Body of pancreas (tissue), 4 donors: Measurements from ENCODE around the gene PTGS1. TPM values are rescaled to one million over a fixed set of nuclear protein-coding genes. Genes with fewer than 3 reads are reported as not detected.

Experiments used
- ATAC-seq: fragments of 150-250 bp; one replicate; pipeline ENCODE4 v1.9.1; 2016
- DNase-seq, 4 donors: peaks; one replicate each; pipeline ENCODE4 v3.0.0-alpha.2; 2019
- H3K27ac ChIP-seq, 4 donors: fragments of 200-600 bp; sonication (generic); 1 replicate in 3 of 4; 2 replicates in 1 of 4; pipeline versions ENCODE4 v1.5.1 to v1.6.1; 2016 to 2019; ENCODE audit warnings: mild to moderate bottlenecking in 1 of 4, mixed read lengths in 1 of 4, moderate library complexity in 1 of 4
- H3K27me3 ChIP-seq, 2 donors: fragments of 200-600 bp; sonication (generic); one replicate each; pipeline ENCODE4 v1.6.0; 2016; ENCODE audit warnings: mild to moderate bottlenecking in 1 of 2
- H3K36me3 ChIP-seq, 2 donors: fragments of 200-600 bp; sonication (generic); replicated peaks in 1 of 2; 2 replicates each; pipeline ENCODE4 v1.5.1; 2016; ENCODE audit warnings: low read depth in 2 of 2; ENCODE audit not compliant: insufficient read depth in 1 of 2
- H3K4me1 ChIP-seq: fragments of 200-600 bp; sonication (generic); one replicate; pipeline ENCODE4 v1.6.0; 2016
- H3K4me3 ChIP-seq, 2 donors: fragments of 200-600 bp; sonication (generic); 1 replicate in 1 of 2; 2 replicates in 1 of 2; pipeline ENCODE4 v1.5.1; 2016 to 2019
- H3K9me3 ChIP-seq, 3 donors: fragments of 200-600 bp; sonication (generic); 1 replicate in 2 of 3; 2 replicates in 1 of 3; pipeline ENCODE4 v1.5.1; 2016
- CTCF ChIP-seq, 7 experiments: fragments of 450-650 bp in 4 of 7; fragments of 200-600 bp in 3 of 7; sonication (generic) in 3 of 7; IDR thresholded peaks; one replicate each; pipeline ENCODE4 v1.5.1; 2016 to 2019; ENCODE audit warnings: antibody characterized with exemption in 7 of 7
- POLR2A ChIP-seq, 3 donors: fragments of 450-650 bp; IDR thresholded peaks; one replicate each; pipeline ENCODE4 v1.6.1; 2016; ENCODE audit warnings: antibody characterized with exemption in 3 of 3, mild to moderate bottlenecking in 2 of 3
- WGBS, 2 donors: methylation state at CpG; one replicate each; pipeline ENCODE4 v1.1.5; 2017; 5-methylcytosine and 5-hydroxymethylcytosine counted together
- intact Hi-C: fragments of 100-400 bp; cut with DNase I; formaldehyde crosslinking; loops from one replicate; pipeline ENCODE4 v1.15.1; 2023
- total RNA-seq, 2 donors: library from RNA; depleted of rRNA; stranded (reverse); fragments of >200 nt; gene quantifications; one replicate each; pipeline ENCODE4 v1.1.0, GENCODE V29; 2016

Gene PTGS1
- total RNA-seq, 2 donors from 2014 or later, result 2.1 to 3.0 TPM

GRCh38 chr9:122381206-122381950 lies 10.6 kb downstream of the PTGS1 start:
- whole genome bisulfite sequencing, 2 donors, result 82 to 83% methylated on average over 12 to 14 of the region's 14 CpGs
- H3K36me3 ChIP-seq, result no peaks in the 10 kb centered on the region
- DNase-seq (no peak), ATAC-seq (no peak)
- no peaks in the 10 kb centered on the region for H3K27me3 ChIP-seq
- intact Hi-C loops, result no loop called here
- H3K9me3 ChIP-seq, result no peaks in the 10 kb centered on the region
- TF ChIP-seq POLR2A (IDR thresholded peaks at IDR 0.05), result no peak
- no peak for TF ChIP-seq CTCF (IDR thresholded peaks at IDR 0.05)
- peaks cover 7% of the 10 kb centered on the region for H3K4me1 ChIP-seq
- no peak overlapping the region for H3K27ac ChIP-seq
- no peak overlapping the region for H3K4me3 ChIP-seq

GRCh38 chr9:122382901-122383850 lies 12.4 kb downstream of the PTGS1 start:
- DNase-seq (no peak), ATAC-seq (peak; percentile 35)
- 63 to 70% methylated on average over 11 to 16 of the region's 16 CpGs for WGBS, 2 donors
- Histone ChIP-seq H3K36me3 (no peaks in the 10 kb centered on the region), H3K9me3 (no peaks in the 10 kb centered on the region), H3K4me1 (no peaks in the 10 kb centered on the region), H3K27me3 (no peaks in the 10 kb centered on the region), H3K4me3 (no peak overlapping the region), H3K27ac (no peak overlapping the region)
- intact Hi-C loops, result no loop called here
- TF ChIP-seq CTCF (IDR thresholded peaks at IDR 0.05) (no peak), POLR2A (IDR thresholded peaks at IDR 0.05) (no peak)

- no peak for TF ChIP-seq CTCF (IDR thresholded peaks at IDR 0.05)
- no peak for TF ChIP-seq POLR2A (IDR thresholded peaks at IDR 0.05)
- Histone ChIP-seq H3K4me3 (no peak overlapping the region), H3K36me3 (no peaks in the 10 kb centered on the region), H3K4me1 (no peaks in the 10 kb centered on the region), H3K27me3 (no peaks in the 10 kb centered on the region), H3K27ac (no peak overlapping the region), H3K9me3 (no peaks in the 10 kb centered on the region)
- intact Hi-C loops, result no loop called here
- DNase-seq, result no peak
- WGBS, 2 donors, result 81 to 82% methylated on average over 7 of the region's 7 CpGs
- no peak for ATAC-seq
These were observed 13.2 kb downstream of the PTGS1 start for GRCh38 chr9:122383992-122384461.

GRCh38 chr9:122386311-122386872 lies 15.6 kb downstream of the PTGS1 start:
- intact Hi-C loops, result no loop called here
- H3K4me3 ChIP-seq, result no peak overlapping the region
- H3K9me3 ChIP-seq, result no peaks in the 10 kb centered on the region
- no peak for ATAC-seq
- H3K27me3 ChIP-seq, result no peaks in the 10 kb centered on the region
- 86% methylated on average over 8 of the region's 8 CpGs for WGBS, 2 donors
- no peaks in the 10 kb centered on the region for H3K36me3 ChIP-seq
- H3K4me1 ChIP-seq, result no peaks in the 10 kb centered on the region
- no peak for TF ChIP-seq POLR2A (IDR thresholded peaks at IDR 0.05)
- TF ChIP-seq CTCF (IDR thresholded peaks at IDR 0.05), result no peak
- no peak overlapping the region for H3K27ac ChIP-seq
- no peak for DNase-seq
